Gastroesophageal sphincter (tissue), 3 donors: ENCODE measurements around the gene HUNK.

ENCODE experiments used
- POLR2AphosphoS5 ChIP-seq: sonication (generic); formaldehyde crosslinking; IDR thresholded peaks from one replicate; pipeline ENCODE4 v1.6.1; 2017; ENCODE audit warnings: antibody characterized with exemption
- TF ChIP-seq, protein P1 (sequence below), 4 experiments: fragments of 200-600 bp in 2 of 4; fragments of 450-650 bp in 2 of 4; sonication (generic) in 1 of 4; IDR thresholded peaks; one replicate each; pipeline ENCODE4 v1.5.1; 2017 to 2019; ENCODE audit warnings: antibody characterized with exemption in 4 of 4, mild to moderate bottlenecking in 2 of 4, moderate library complexity in 2 of 4

DNA sequence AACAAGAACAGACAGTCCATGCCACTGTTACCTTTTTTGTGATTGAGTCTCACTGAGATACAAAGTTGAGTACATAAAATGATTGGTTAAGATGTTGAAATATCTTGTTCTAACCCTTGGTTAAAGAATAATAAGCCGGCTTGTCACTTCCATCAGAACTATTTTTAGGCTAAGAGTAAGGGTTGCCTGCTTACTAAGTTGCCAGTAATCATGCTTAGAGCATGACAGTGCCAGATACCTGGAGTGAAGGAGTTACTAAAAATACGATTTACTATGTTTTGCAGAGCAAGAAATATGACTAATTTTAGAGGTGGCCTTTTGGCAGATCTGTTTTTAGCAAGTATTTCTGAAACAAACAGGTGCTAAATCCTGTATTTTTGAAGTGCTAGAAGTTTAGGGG is 6.0 kb downstream of the HUNK start:
- TF ChIP-seq, protein P1, sequence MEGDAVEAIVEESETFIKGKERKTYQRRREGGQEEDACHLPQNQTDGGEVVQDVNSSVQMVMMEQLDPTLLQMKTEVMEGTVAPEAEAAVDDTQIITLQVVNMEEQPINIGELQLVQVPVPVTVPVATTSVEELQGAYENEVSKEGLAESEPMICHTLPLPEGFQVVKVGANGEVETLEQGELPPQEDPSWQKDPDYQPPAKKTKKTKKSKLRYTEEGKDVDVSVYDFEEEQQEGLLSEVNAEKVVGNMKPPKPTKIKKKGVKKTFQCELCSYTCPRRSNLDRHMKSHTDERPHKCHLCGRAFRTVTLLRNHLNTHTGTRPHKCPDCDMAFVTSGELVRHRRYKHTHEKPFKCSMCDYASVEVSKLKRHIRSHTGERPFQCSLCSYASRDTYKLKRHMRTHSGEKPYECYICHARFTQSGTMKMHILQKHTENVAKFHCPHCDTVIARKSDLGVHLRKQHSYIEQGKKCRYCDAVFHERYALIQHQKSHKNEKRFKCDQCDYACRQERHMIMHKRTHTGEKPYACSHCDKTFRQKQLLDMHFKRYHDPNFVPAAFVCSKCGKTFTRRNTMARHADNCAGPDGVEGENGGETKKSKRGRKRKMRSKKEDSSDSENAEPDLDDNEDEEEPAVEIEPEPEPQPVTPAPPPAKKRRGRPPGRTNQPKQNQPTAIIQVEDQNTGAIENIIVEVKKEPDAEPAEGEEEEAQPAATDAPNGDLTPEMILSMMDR (IDR thresholded peaks at IDR 0.05) = no peak
- TF ChIP-seq POLR2AphosphoS5 = peak; percentile 73
